Measurements from ENCODE around the gene SRGAP3. TPM values are rescaled to one million over a fixed set of nuclear protein-coding genes. Genes with fewer than 3 reads are reported as not detected.

The SRGAP3 gene
- total RNA-seq, 1 donor from 2014 or later, result 3.9 TPM

DNA sequence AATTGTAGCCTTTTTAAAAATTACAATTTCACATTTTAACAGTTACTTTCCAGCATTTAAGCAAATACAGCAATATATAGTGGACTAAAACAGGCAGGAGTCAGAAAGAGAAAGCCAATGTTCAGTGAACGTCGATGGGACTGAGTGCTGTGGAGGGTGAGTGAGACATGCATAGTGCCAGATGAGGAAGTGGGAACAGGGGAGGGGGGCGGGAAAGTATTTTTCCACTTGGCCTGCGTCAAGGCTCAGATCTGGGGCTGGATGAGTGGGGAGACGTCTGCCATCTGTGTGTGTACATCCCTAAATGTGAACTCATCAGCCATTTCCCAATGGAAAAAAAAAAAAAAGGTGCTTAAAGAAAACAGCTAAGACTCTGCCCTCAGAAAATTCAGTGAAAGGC is 266.9 kb downstream of the SRGAP3 start:
- Histone ChIP-seq H3K27me3 (ENCODE audit: insufficient read depth, low read length) (peaks cover 21% of the 10 kb centered on the region), H3K9ac (ENCODE audit: low read length) (no peak overlapping the region), H3K4me1 (ENCODE audit: insufficient read depth, low read length) (no peaks in the 10 kb centered on the region), H3K36me3 (ENCODE audit: insufficient read depth, low read length) (no peaks in the 10 kb centered on the region), H2AFZ (ENCODE audit: low read depth, low read length) (no peak overlapping the region), H3K4me3 (ENCODE audit: insufficient read depth, low read depth, low read length) (no peak overlapping the region), H3K4me2 (ENCODE audit: low read length) (no peak overlapping the region), H3K9me3 (ENCODE audit: insufficient read depth, low read depth, low read length) (no peaks in the 10 kb centered on the region), H4K20me1 (ENCODE audit: insufficient read depth, low read length) (no peaks in the 10 kb centered on the region), H3K79me2 (ENCODE audit: insufficient read depth, low read length) (no peaks in the 10 kb centered on the region), H3K27ac (ENCODE audit: low read depth, low read length) (no peak overlapping the region)
- TF ChIP-seq, protein P1, sequence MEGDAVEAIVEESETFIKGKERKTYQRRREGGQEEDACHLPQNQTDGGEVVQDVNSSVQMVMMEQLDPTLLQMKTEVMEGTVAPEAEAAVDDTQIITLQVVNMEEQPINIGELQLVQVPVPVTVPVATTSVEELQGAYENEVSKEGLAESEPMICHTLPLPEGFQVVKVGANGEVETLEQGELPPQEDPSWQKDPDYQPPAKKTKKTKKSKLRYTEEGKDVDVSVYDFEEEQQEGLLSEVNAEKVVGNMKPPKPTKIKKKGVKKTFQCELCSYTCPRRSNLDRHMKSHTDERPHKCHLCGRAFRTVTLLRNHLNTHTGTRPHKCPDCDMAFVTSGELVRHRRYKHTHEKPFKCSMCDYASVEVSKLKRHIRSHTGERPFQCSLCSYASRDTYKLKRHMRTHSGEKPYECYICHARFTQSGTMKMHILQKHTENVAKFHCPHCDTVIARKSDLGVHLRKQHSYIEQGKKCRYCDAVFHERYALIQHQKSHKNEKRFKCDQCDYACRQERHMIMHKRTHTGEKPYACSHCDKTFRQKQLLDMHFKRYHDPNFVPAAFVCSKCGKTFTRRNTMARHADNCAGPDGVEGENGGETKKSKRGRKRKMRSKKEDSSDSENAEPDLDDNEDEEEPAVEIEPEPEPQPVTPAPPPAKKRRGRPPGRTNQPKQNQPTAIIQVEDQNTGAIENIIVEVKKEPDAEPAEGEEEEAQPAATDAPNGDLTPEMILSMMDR (IDR thresholded peaks at IDR 0.05; ENCODE audit: insufficient read depth, low read depth, low read length), result no peak
- no peak for TF ChIP-seq EZH2 (IDR thresholded peaks at IDR 0.05; ENCODE audit: insufficient read depth, low read length)
- H3K9me3 Mint-ChIP-seq (ENCODE audit: unreplicated experiment), result peaks cover 7% of the 10 kb centered on the region
- FAIRE-seq (no peak), DNase-seq (ENCODE audit: low read depth) (peak; percentile 34)
- peaks cover 4% of the 10 kb centered on the region for H3K36me3 Mint-ChIP-seq (ENCODE audit: low read depth, unreplicated experiment)
- H3K4me3 Mint-ChIP-seq (ENCODE audit: unreplicated experiment), result no peak overlapping the region
- peaks cover 12% of the 10 kb centered on the region for H3K4me1 Mint-ChIP-seq (ENCODE audit: low read depth, unreplicated experiment)
- H3K27ac Mint-ChIP-seq (ENCODE audit: unreplicated experiment), result peak overlapping the region; percentile 15
- peaks cover 6% of the 10 kb centered on the region for H3K27me3 Mint-ChIP-seq (ENCODE audit: low read depth, unreplicated experiment)

DNA sequence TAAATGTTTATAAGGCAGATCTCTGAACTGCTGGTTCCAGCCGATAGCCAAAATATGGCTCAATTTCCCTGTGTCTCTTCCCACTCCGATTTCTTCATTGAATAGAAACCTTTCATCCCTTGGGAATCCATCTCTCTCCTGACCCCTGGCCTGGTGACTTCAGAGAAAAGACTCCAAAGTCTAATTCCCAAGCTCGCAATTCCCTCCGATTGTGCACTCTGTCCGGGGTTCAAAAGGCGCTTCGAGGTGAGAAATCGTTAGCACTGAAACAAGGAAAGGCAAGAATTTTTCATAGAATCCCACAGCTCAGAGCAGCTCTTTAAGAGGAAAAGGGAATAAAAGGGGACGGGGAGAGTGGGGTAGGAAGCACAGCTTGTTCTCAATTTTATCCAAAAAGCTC is 267.7 kb downstream of the SRGAP3 start:
- no peak for TF ChIP-seq EZH2 (IDR thresholded peaks at IDR 0.05; ENCODE audit: insufficient read depth, low read length)
- TF ChIP-seq, protein P1 (IDR thresholded peaks at IDR 0.05; ENCODE audit: insufficient read depth, low read depth, low read length), result no peak
- Histone ChIP-seq H3K36me3 (ENCODE audit: insufficient read depth, low read length) (no peaks in the 10 kb centered on the region), H3K27ac (ENCODE audit: low read depth, low read length) (no peak overlapping the region), H3K4me2 (ENCODE audit: low read length) (no peak overlapping the region), H2AFZ (ENCODE audit: low read depth, low read length) (no peak overlapping the region), H3K9me3 (ENCODE audit: insufficient read depth, low read depth, low read length) (no peaks in the 10 kb centered on the region), H3K79me2 (ENCODE audit: insufficient read depth, low read length) (no peaks in the 10 kb centered on the region), H3K4me1 (ENCODE audit: insufficient read depth, low read length) (no peaks in the 10 kb centered on the region), H3K27me3 (ENCODE audit: insufficient read depth, low read length) (peaks cover 21% of the 10 kb centered on the region), H4K20me1 (ENCODE audit: insufficient read depth, low read length) (no peaks in the 10 kb centered on the region), H3K4me3 (ENCODE audit: insufficient read depth, low read depth, low read length) (no peak overlapping the region), H3K9ac (ENCODE audit: low read length) (no peak overlapping the region)
- Mint-ChIP-seq H3K4me3 (ENCODE audit: unreplicated experiment) (no peak overlapping the region), H3K27ac (ENCODE audit: unreplicated experiment) (no peak overlapping the region), H3K27me3 (ENCODE audit: low read depth, unreplicated experiment) (peaks cover 6% of the 10 kb centered on the region), H3K9me3 (ENCODE audit: unreplicated experiment) (peaks cover 7% of the 10 kb centered on the region), H3K4me1 (ENCODE audit: low read depth, unreplicated experiment) (peaks cover 12% of the 10 kb centered on the region), H3K36me3 (ENCODE audit: low read depth, unreplicated experiment) (peaks cover 4% of the 10 kb centered on the region)
- no peak for DNase-seq (ENCODE audit: low read depth)
- no peak for FAIRE-seq

DNA sequence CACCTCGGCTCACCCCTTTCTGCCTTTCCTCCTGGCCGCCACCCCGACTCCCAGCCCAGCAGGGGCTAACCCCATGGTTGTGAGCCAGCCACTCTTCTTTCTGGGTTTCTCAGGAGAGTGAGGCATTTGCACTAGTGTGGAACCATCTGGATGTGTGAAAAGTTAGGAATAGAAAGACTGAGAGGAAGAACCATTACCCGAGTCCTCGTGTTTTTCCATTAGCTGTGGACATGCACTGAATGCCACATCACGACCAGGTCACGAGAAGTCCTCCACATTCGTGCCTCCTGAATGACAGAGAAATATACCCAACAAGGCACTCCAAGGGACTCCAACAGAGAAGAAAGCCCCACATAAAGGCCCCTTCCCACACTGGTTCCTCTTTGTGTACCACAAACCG is 268.1 kb downstream of the SRGAP3 start:
- no peak for FAIRE-seq

More for the DNA sequence above, 268.1 kb downstream of the SRGAP3 start:
- no peaks in the 10 kb centered on the region for H4K20me1 ChIP-seq (ENCODE audit: insufficient read depth, low read length)
- Mint-ChIP-seq H3K36me3 (ENCODE audit: low read depth, unreplicated experiment) (peaks cover 4% of the 10 kb centered on the region), H3K27ac (ENCODE audit: unreplicated experiment) (no peak overlapping the region), H3K4me3 (ENCODE audit: unreplicated experiment) (no peak overlapping the region), H3K4me1 (ENCODE audit: low read depth, unreplicated experiment) (peaks cover 12% of the 10 kb centered on the region), H3K27me3 (ENCODE audit: low read depth, unreplicated experiment) (peaks cover 6% of the 10 kb centered on the region), H3K9me3 (ENCODE audit: unreplicated experiment) (peaks cover 7% of the 10 kb centered on the region)
- H3K4me1 ChIP-seq (ENCODE audit: insufficient read depth, low read length), result no peaks in the 10 kb centered on the region
- H3K9me3 ChIP-seq (ENCODE audit: insufficient read depth, low read depth, low read length), result no peaks in the 10 kb centered on the region
- H3K27ac ChIP-seq (ENCODE audit: low read depth, low read length), result no peak overlapping the region
- H3K79me2 ChIP-seq (ENCODE audit: insufficient read depth, low read length), result no peaks in the 10 kb centered on the region
- H3K4me2 ChIP-seq (ENCODE audit: low read length), result no peak overlapping the region
- H3K27me3 ChIP-seq (ENCODE audit: insufficient read depth, low read length), result peaks cover 21% of the 10 kb centered on the region
- no peak overlapping the region for H3K9ac ChIP-seq (ENCODE audit: low read length)
- no peak for DNase-seq (ENCODE audit: low read depth)
- no peak for TF ChIP-seq EZH2 (IDR thresholded peaks at IDR 0.05; ENCODE audit: insufficient read depth, low read length)
- TF ChIP-seq, protein P1 (IDR thresholded peaks at IDR 0.05; ENCODE audit: insufficient read depth, low read depth, low read length), result no peak
- H3K36me3 ChIP-seq (ENCODE audit: insufficient read depth, low read length), result no peaks in the 10 kb centered on the region
- H2AFZ ChIP-seq (ENCODE audit: low read depth, low read length), result no peak overlapping the region
- no peak overlapping the region for H3K4me3 ChIP-seq (ENCODE audit: insufficient read depth, low read depth, low read length)
